ENCODE data around the gene TNNI2.

GRCh38 chr11:1879342-1879940 is 40.7 kb downstream of the TNNI2 start:
- TF ChIP-seq ZFX (IDR thresholded peaks at IDR 0.05) (no peak), CTCF (conservative IDR thresholded peaks at IDR 0.05) (no peak)

Measured in C4-2B (cell line).